Measurements from ENCODE around the gene MORC2.

The MORC2 gene

DNA sequence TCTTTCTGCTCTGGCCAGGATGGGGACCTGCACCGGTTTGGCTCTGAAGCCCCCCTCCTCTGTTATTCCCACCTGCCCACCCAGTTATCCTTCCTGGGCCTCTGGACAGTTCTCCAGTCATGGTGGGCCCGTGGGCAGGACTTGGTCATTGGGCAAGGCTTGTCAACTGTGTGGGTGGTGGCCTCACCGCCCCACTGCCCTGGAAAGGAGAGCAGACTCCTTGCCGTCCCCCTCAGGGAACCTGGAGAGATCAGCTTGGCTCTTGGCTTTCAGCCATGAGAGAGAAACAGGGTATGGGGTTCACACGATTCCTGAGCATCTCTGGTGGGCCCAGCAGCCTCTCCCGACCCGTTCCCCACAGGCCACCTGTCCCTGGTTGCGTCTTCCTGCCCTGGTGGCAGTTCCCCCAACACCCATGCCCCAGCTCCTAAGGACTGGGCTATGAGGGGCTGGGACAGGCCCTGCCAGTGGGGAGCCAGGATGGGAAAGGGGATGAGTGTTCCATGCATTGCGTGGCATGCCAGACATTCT is 92.3 kb downstream of the MORC2 start:
- Histone ChIP-seq H3K36me3 (ENCODE audit: control insufficient read depth in 1 of 2, insufficient read depth in 2 of 2, low read length in 2 of 2) (no peaks in the 10 kb centered on the region), H3K27me3 (ENCODE audit: control insufficient read depth in 1 of 2, insufficient read depth in 2 of 2, low read length in 2 of 2) (no peaks in the 10 kb centered on the region), H3K9ac (ENCODE audit: low read depth in 1 of 2, low read length in 2 of 2) (no peak overlapping the region), H3K4me1 (ENCODE audit: control insufficient read depth in 1 of 2, insufficient read depth in 2 of 2, low read length in 2 of 2) (peaks cover 2 to 3% of the 10 kb centered on the region in 2 donors), H3K4me3 (ENCODE audit: low read depth in 1 of 2, low read length in 2 of 2) (no peak overlapping the region), H3K27ac (ENCODE audit: low read depth, low read length) (no peak overlapping the region), H3K9me3 (ENCODE audit: control insufficient read depth in 1 of 2, low read length in 2 of 2) (no peaks in the 10 kb centered on the region)

DNA sequence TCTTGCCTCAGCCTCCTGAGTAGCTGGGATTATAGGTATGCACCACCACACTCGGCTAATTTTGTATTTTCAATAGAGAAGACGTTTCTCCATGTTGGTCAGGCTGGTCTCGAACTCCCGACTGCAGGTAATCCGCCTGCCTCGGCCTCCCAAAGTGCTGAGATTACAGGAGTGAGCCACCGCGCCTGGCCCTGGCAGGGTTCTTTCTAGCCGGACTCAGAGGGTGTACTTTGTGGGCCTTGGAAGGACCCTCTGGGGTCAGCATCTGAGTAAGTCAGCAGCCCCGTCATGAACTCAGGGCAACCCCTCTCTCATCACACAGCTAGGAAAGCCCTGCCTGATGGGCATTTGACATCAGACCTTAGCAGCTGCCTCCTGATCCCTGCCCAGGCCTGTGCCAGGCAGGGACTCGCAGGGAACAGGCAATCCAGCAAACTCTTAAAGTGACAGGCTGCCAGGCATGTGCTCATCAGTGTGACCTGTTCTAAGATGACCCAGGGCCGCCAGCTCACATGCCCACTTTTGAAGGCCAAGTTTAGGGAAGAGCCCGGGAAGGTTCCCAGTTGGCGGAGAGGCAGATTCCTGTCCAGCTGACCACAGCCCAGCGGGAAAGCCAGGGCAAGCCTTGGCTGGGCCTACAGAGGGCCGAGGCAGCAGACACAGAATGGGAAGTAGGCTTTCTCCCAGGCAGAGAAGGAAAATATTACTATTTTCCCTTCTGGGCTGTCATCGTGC is 92.9 kb downstream of the MORC2 start:
- no peaks in the 10 kb centered on the region for H3K9me3 ChIP-seq (ENCODE audit: control insufficient read depth in 1 of 2, low read length in 2 of 2)
- no peaks in the 10 kb centered on the region for H3K4me1 ChIP-seq (ENCODE audit: control insufficient read depth in 1 of 2, insufficient read depth in 2 of 2, low read length in 2 of 2)
- no peaks in the 10 kb centered on the region for H3K36me3 ChIP-seq (ENCODE audit: control insufficient read depth in 1 of 2, insufficient read depth in 2 of 2, low read length in 2 of 2)
- H3K27ac ChIP-seq (ENCODE audit: low read depth, low read length): no peak overlapping the region
- H3K27me3 ChIP-seq (ENCODE audit: control insufficient read depth in 1 of 2, insufficient read depth in 2 of 2, low read length in 2 of 2): no peaks in the 10 kb centered on the region
- no peak overlapping the region for H3K9ac ChIP-seq (ENCODE audit: low read depth in 1 of 2, low read length in 2 of 2)
- no peak overlapping the region for H3K4me3 ChIP-seq (ENCODE audit: low read depth in 1 of 2, low read length in 2 of 2)

All from duodenal mucosa (tissue), 2 donors.